Fibroblast of lung (primary cell): ENCODE measurements around the gene SMCO2. TPM values are rescaled to one million over a fixed set of nuclear protein-coding genes. Genes with fewer than 3 reads are reported as not detected.

Experiments used
- DNase-seq, 2 donors: peaks; one replicate each; pipeline versions ENCODE4 v3.0.0 to v3.0.0-alpha.2; 2010; ENCODE audit warnings: low read depth in 2 of 2
- H2AFZ ChIP-seq: 2 replicates; pipeline ENCODE4 v1.5.1; 2012; ENCODE audit warnings: low read length, control low read depth, inconsistent platforms
- H3K27ac ChIP-seq: 2 replicates; pipeline ENCODE4 v1.5.1; 2011; ENCODE audit warnings: low read length, control low read depth; ENCODE audit not compliant: insufficient read depth
- H3K27me3 ChIP-seq: 2 replicates; pipeline ENCODE4 v1.5.1; 2011; ENCODE audit warnings: mild to moderate bottlenecking, low read length; ENCODE audit not compliant: control insufficient read depth, insufficient read depth
- H3K36me3 ChIP-seq: 2 replicates; pipeline ENCODE4 v1.5.1; 2011; ENCODE audit warnings: low read length; ENCODE audit not compliant: control insufficient read depth, insufficient read depth
- H3K4me1 ChIP-seq: 2 replicates; pipeline ENCODE4 v1.5.1; 2011; ENCODE audit warnings: low read length; ENCODE audit not compliant: control insufficient read depth, insufficient read depth; ENCODE audit errors: extremely low read depth
- H3K4me2 ChIP-seq: 2 replicates; pipeline ENCODE4 v1.5.1; 2011; ENCODE audit warnings: low read length, control low read depth; ENCODE audit not compliant: insufficient read depth; ENCODE audit errors: extremely low read depth
- H3K4me3 ChIP-seq, 4 experiments: fragments of 200-600 bp in 1 of 4; sonication (generic) in 1 of 4; replicated peaks in 1 of 4; 2 replicates each; pipeline ENCODE4 v1.5.1; 2011 to 2016; ENCODE audit warnings: low read length in 4 of 4, low read depth in 3 of 4, mild to moderate bottlenecking in 3 of 4, control low read depth in 2 of 4, inconsistent platforms in 1 of 4, mixed read lengths in 1 of 4; ENCODE audit not compliant: insufficient read depth in 1 of 4; ENCODE audit errors: control extremely low read depth in 1 of 4
- H3K79me2 ChIP-seq: 2 replicates; pipeline ENCODE4 v1.5.1; 2012; ENCODE audit warnings: mild to moderate bottlenecking, low read length, inconsistent platforms; ENCODE audit not compliant: control insufficient read depth, insufficient read depth
- H3K9ac ChIP-seq: 2 replicates; pipeline ENCODE4 v1.5.1; 2011; ENCODE audit warnings: mild to moderate bottlenecking, low read length, control low read depth; ENCODE audit not compliant: insufficient read depth
- H3K9me3 ChIP-seq: 2 replicates; pipeline ENCODE4 v1.5.1; 2012; ENCODE audit warnings: low read depth, low read length; ENCODE audit not compliant: control insufficient read depth, insufficient read depth
- H4K20me1 ChIP-seq: 2 replicates; pipeline ENCODE4 v1.5.1; 2011; ENCODE audit warnings: low read length; ENCODE audit not compliant: control insufficient read depth, insufficient read depth; ENCODE audit errors: extremely low read depth
- CTCF ChIP-seq, 2 donors: IDR thresholded peaks in 1 of 2; conservative IDR thresholded peaks in 1 of 2; 1 replicate in 1 of 2; 2 replicates in 1 of 2; pipeline ENCODE4 v1.5.1; 2011 to 2012; ENCODE audit warnings: low read length in 2 of 2, control low read depth in 1 of 2, inconsistent platforms in 1 of 2, low read depth in 1 of 2, mild to moderate bottlenecking in 1 of 2
- EZH2 ChIP-seq: IDR thresholded peaks from 2 replicates; pipeline ENCODE4 v1.5.1; 2012; ENCODE audit warnings: low read length, control low read depth, mild to moderate bottlenecking; ENCODE audit errors: missing control alignments
- polyA plus RNA-seq, 2 donors: library from polyadenylated mRNA; depleted of rRNA in 1 of 2; stranded (reverse) in 1 of 2; unstranded in 1 of 2; fragments of >200 nt; gene quantifications; 2 replicates each; pipeline ENCODE4 v1.2.1, GENCODE V29; 2011 to 2012; ENCODE audit warnings: missing spikeins in 1 of 2
- total RNA-seq: library from RNA; depleted of rRNA; stranded (reverse); fragments of >200 nt; gene quantifications from 2 replicates; pipeline ENCODE4 v1.2.1, GENCODE V29; 2014

The SMCO2 gene
- total and polyA plus RNA-seq, 2 donors (not counting 1 experiment from before 2014, with no cell fraction given) = not detected

- no peaks in the 10 kb centered on the region for H3K79me2 ChIP-seq
- no peak for DNase-seq
- H3K36me3 ChIP-seq = no peaks in the 10 kb centered on the region
- H2AFZ ChIP-seq = no peak overlapping the region
- no peaks in the 10 kb centered on the region for H3K27me3 ChIP-seq
- no peak overlapping the region for H3K4me3 ChIP-seq
- TF ChIP-seq EZH2 (no peak), CTCF (conservative IDR thresholded peaks at IDR 0.05 in 1 of 2, IDR thresholded peaks at IDR 0.05 in 1 of 2; ENCODE audit: low read depth in 1 of 2, low read length in 2 of 2) (no peak)
- H3K27ac ChIP-seq = no peak overlapping the region
- no peaks in the 10 kb centered on the region for H3K9me3 ChIP-seq
- H3K9ac ChIP-seq = no peak overlapping the region
- H3K4me2 ChIP-seq = no peak overlapping the region
- no peaks in the 10 kb centered on the region for H4K20me1 ChIP-seq
- H3K4me1 ChIP-seq = peaks cover 3% of the 10 kb centered on the region
These were observed 15.4 kb upstream of the SMCO2 start for GRCh38 chr12:27431185-27431584.

- Histone ChIP-seq H3K79me2 (no peaks in the 10 kb centered on the region), H2AFZ (peak overlapping the region; percentile 7), H3K4me2 (no peak overlapping the region), H3K9ac (no peak overlapping the region), H3K4me1 (peaks cover 3% of the 10 kb centered on the region), H4K20me1 (no peaks in the 10 kb centered on the region), H3K36me3 (no peaks in the 10 kb centered on the region), H3K9me3 (no peaks in the 10 kb centered on the region), H3K4me3 (no peak overlapping the region), H3K27me3 (no peaks in the 10 kb centered on the region), H3K27ac (no peak overlapping the region)
- TF ChIP-seq CTCF (conservative IDR thresholded peaks at IDR 0.05 in 1 of 2, IDR thresholded peaks at IDR 0.05 in 1 of 2; ENCODE audit: low read depth in 1 of 2, low read length in 2 of 2) (peak; percentile 46 to 53), EZH2 (no peak)
- DNase-seq = peak in 1 of 2 donors; percentile 9
These were observed 11.6 kb upstream of the SMCO2 start for GRCh38 chr12:27434673-27435565.

GRCh38 chr12:27436029-27436428, 10.5 kb upstream of the SMCO2 start:
- no peak overlapping the region for H3K27ac ChIP-seq
- DNase-seq = no peak
- H3K4me2 ChIP-seq = no peak overlapping the region
- H2AFZ ChIP-seq = no peak overlapping the region
- no peaks in the 10 kb centered on the region for H3K79me2 ChIP-seq
- H3K4me3 ChIP-seq = no peak overlapping the region
- H3K9ac ChIP-seq = no peak overlapping the region
- H3K36me3 ChIP-seq = no peaks in the 10 kb centered on the region
- peaks cover 3% of the 10 kb centered on the region for H3K4me1 ChIP-seq
- H3K9me3 ChIP-seq = no peaks in the 10 kb centered on the region
- H4K20me1 ChIP-seq = no peaks in the 10 kb centered on the region
- H3K27me3 ChIP-seq = no peaks in the 10 kb centered on the region
- no peak for TF ChIP-seq EZH2
- TF ChIP-seq CTCF (conservative IDR thresholded peaks at IDR 0.05 in 1 of 2, IDR thresholded peaks at IDR 0.05 in 1 of 2; ENCODE audit: low read depth in 1 of 2, low read length in 2 of 2) = no peak
